NCI-H1694 treated with DMSO at 0.1 percent for 48 hours (cell line): ENCODE results near the gene JADE3.
A peak's percentile ranks its signal among the peaks of the same experiment; 100 is the strongest.

Source experiments
- DNase-seq: peaks from one replicate; lab custom pipeline; 2025; lab: John Stamatoyannopoulos, UW

The JADE3 gene

GRCh38 chrX:46912098-46912602, at the start of gene JADE3:
TSS of gene JADE3 (plus strand) at chrX:46912421. CDS start at chrX:46984895, 72,474 bp downstream.
- DNase-seq = peak; percentile 50

- no peak for DNase-seq
Observed at GRCh38 chrX:46863072-46863471, 49.1 kb upstream of the JADE3 start.

GRCh38 chrX:46864606-46865005, 47.6 kb upstream of the JADE3 start:
- DNase-seq = no peak

GRCh38 chrX:46865281-46865680, 46.9 kb upstream of the JADE3 start:
- DNase-seq = no peak

- no peak for DNase-seq
Observed at GRCh38 chrX:46866726-46867125, 45.5 kb upstream of the JADE3 start.

- DNase-seq = no peak
Observed at GRCh38 chrX:46873746-46874145, 38.5 kb upstream of the JADE3 start.

GRCh38 chrX:46876901-46877300, 35.3 kb upstream of the JADE3 start:
- DNase-seq = no peak

GRCh38 chrX:46882266-46882665, 30.0 kb upstream of the JADE3 start:
- no peak for DNase-seq

GRCh38 chrX:46884799-46885198, 27.4 kb upstream of the JADE3 start:
- DNase-seq = no peak

- no peak for DNase-seq
Observed at GRCh38 chrX:46898207-46898606, 14.0 kb upstream of the JADE3 start.

- peak; percentile 89 for DNase-seq
Observed at GRCh38 chrX:46903458-46904242, 8.6 kb upstream of the JADE3 start.

- DNase-seq = no peak
Observed at GRCh38 chrX:46904626-46905025, 7.6 kb upstream of the JADE3 start.

- no peak for DNase-seq
Observed at GRCh38 chrX:46910415-46910814, 1.8 kb upstream of the JADE3 start.

GRCh38 chrX:46912603-46913491, 626 bp downstream of the JADE3 start:
- DNase-seq = peak; percentile 5

- DNase-seq = no peak
Observed at GRCh38 chrX:46913667-46914066, 1.4 kb downstream of the JADE3 start.

GRCh38 chrX:46916273-46916672, 4.1 kb downstream of the JADE3 start:
- no peak for DNase-seq

GRCh38 chrX:46917622-46918021, 5.4 kb downstream of the JADE3 start:
- no peak for DNase-seq

GRCh38 chrX:46918434-46918833, 6.2 kb downstream of the JADE3 start:
- no peak for DNase-seq

GRCh38 chrX:46920235-46920634, 8.0 kb downstream of the JADE3 start:
- DNase-seq = no peak

GRCh38 chrX:46922611-46923010, 10.4 kb downstream of the JADE3 start:
- DNase-seq = no peak

- no peak for DNase-seq
Observed at GRCh38 chrX:46927718-46928117, 15.5 kb downstream of the JADE3 start.

GRCh38 chrX:46929439-46930261, 17.4 kb downstream of the JADE3 start:
- DNase-seq = no peak
